Loucy (cell line): ENCODE data around the gene NADSYN1.

ENCODE experiments used
- EZH2phosphoT487 ChIP-seq: fragments of 200-600 bp; IDR thresholded peaks from 2 replicates; pipeline ENCODE4 v1.6.1; 2018; ENCODE audit warnings: antibody characterized with exemption, mild to moderate bottlenecking, moderate library complexity, borderline replicate concordance
- TF ChIP-seq, protein P1 (sequence below): fragments of 200-600 bp; sonication (generic); conservative IDR thresholded peaks from 2 replicates; pipeline ENCODE4 v1.5.1; 2014; ENCODE audit warnings: mild to moderate bottlenecking, antibody characterized with exemption, low read length

- TF ChIP-seq, protein P1, sequence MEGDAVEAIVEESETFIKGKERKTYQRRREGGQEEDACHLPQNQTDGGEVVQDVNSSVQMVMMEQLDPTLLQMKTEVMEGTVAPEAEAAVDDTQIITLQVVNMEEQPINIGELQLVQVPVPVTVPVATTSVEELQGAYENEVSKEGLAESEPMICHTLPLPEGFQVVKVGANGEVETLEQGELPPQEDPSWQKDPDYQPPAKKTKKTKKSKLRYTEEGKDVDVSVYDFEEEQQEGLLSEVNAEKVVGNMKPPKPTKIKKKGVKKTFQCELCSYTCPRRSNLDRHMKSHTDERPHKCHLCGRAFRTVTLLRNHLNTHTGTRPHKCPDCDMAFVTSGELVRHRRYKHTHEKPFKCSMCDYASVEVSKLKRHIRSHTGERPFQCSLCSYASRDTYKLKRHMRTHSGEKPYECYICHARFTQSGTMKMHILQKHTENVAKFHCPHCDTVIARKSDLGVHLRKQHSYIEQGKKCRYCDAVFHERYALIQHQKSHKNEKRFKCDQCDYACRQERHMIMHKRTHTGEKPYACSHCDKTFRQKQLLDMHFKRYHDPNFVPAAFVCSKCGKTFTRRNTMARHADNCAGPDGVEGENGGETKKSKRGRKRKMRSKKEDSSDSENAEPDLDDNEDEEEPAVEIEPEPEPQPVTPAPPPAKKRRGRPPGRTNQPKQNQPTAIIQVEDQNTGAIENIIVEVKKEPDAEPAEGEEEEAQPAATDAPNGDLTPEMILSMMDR, result no peak
- no peak for TF ChIP-seq EZH2phosphoT487
Measured at GRCh38 chr11:71428861-71429435, 24.1 kb upstream of the NADSYN1 start.
